A549 (cell line): ENCODE measurements around the gene ATP6V1F.

ENCODE experiments used
- CTCF ChIP-seq: fragments of >200 bp; sonication (Bioruptor Twin); formaldehyde crosslinking; IDR thresholded peaks from 3 replicates; pipeline ENCODE4 v1.5.1; 2016
- MAX ChIP-seq: IDR thresholded peaks from 2 replicates; pipeline ENCODE4 v1.6.1; 2012
- POLR2A ChIP-seq: IDR thresholded peaks from 2 replicates; pipeline ENCODE4 v1.6.1; 2012; ENCODE audit warnings: mild to moderate bottlenecking, low read length

- TF ChIP-seq POLR2A (no peak), MAX (no peak), CTCF (no peak)
Measured at GRCh38 chr7:128835231-128835751, 27.4 kb upstream of the ATP6V1F start.
